NCI-H82 (cell line): Measurements from ENCODE around the gene RCE1.

Source experiments
- DNase-seq: peaks from one replicate; lab custom pipeline; 2025; lab: John Stamatoyannopoulos, UW

The RCE1 gene

GRCh38 chr11:66886671-66887221, 43.5 kb downstream of the RCE1 start:
- DNase-seq, result no peak

DNA sequence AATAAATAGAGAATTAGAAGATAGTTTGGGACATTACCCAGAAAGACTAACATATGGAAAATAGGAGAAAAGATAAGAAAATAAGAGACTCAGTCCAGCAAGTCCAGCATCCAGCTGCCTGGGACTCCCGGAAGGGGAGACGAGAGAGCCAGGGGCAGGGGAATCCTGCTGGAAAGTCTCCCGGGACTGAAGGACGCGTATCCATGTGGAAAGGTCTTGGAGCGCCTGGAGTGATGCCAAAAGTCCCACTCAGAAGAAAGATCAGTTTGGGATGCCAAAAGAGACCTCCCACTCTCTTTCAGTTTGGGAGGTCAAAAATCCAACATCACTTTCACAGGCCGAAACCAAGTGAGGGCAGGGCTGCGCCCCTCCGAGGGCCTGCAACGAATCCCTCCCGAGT, 44.3 kb downstream of the RCE1 start:
- DNase-seq, result no peak

GRCh38 chr11:66888282-66888681, 45.0 kb downstream of the RCE1 start:
- DNase-seq, result no peak

GRCh38 chr11:66889960-66890359, 46.7 kb downstream of the RCE1 start:
- peak; percentile 86 for DNase-seq

DNA sequence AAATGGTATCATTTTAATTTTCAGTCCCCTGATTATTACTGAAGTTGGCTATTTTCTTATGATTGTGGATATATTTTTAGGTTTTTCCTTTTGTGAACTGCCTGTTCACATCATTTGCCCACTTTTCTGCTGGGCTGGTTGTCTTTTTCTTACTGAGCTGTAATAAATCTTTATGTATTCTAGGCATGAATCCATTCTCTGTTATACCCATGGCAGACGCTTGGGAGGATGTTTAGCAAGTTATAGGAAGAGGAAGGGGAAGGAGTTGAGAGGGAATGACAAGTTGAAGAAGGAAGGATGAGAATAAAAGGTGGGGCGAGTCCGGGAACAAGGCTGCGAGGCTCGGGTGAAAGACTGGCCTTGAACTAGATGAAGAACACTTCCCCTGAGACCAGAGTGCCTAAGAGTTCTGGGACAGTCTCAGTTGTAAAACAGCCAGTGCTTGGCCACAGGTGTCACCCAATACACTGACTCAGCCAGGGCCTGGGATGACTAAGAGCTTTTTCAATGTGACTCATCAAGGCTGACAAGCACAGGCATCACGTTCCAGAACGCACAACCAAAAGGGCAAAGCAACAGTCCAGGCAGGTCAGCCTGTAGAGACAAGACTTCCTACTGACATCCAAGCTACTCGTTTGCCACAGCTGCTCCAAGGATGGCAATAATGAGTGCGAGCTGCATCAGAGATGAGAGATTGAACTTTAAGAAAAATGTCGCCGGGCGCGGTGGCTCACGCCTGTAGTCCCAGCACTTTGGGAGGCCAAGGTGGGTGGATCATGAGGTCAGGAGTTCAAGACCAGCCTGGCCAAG, 48.8 kb downstream of the RCE1 start:
- DNase-seq, result no peak

DNA sequence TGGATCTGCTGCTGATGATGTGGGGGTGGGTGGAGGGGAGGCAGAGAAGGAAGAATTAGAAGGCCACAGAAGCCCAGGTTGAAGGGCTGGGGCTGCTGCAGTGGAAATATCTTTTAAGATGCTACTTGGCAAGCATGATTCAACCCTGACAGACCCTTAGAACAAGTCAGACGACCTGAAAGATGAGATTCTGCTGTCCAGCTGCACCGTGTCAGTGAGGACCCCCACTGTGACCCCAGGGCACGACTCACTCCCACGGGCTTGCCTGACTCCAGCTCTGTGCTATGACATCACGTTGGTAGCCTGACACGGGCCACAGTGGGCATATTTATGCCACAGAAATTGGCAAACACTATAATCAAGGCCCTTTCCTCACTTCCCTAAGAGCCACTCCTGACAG, 49.7 kb downstream of the RCE1 start:
- DNase-seq, result no peak

GRCh38 chr11:66894141-66894540, 50.9 kb downstream of the RCE1 start:
- peak; percentile 28 for DNase-seq
